Transverse colon (tissue), 4 donors: ENCODE measurements around the gene GFRAL.

ENCODE experiments used
- CTCF ChIP-seq, 5 experiments: fragments of 200-600 bp in 3 of 5; fragments of 450-650 bp in 2 of 5; sonication (generic) in 3 of 5; IDR thresholded peaks; 1 replicate in 2 of 5; 2 replicates in 3 of 5; pipeline ENCODE4 v1.5.1; 2016 to 2017; ENCODE audit warnings: antibody characterized with exemption in 5 of 5, inconsistent platforms in 3 of 5, mild to moderate bottlenecking in 2 of 5, moderate library complexity in 1 of 5
- EP300 ChIP-seq: sonication (generic); formaldehyde crosslinking; IDR thresholded peaks from one replicate; pipeline ENCODE4 v1.6.1; 2017; ENCODE audit warnings: antibody characterized with exemption, low read depth
- POLR2A ChIP-seq: fragments of 450-650 bp; IDR thresholded peaks from one replicate; pipeline ENCODE4 v1.6.1; 2016; ENCODE audit warnings: antibody characterized with exemption, mild to moderate bottlenecking, moderate library complexity
- POLR2AphosphoS5 ChIP-seq, 3 donors: sonication (generic); formaldehyde crosslinking; IDR thresholded peaks; one replicate each; pipeline ENCODE4 v1.6.1; 2016; ENCODE audit warnings: antibody characterized with exemption in 3 of 3

GRCh38 chr6:55437141-55437540 lies 109.9 kb downstream of the GFRAL start:
- no peak for TF ChIP-seq POLR2A
- no peak for TF ChIP-seq POLR2AphosphoS5 (IDR thresholded peaks at IDR 0.05)
- TF ChIP-seq EP300: no peak
- no peak for TF ChIP-seq CTCF (IDR thresholded peaks at IDR 0.05)
